ENCODE data around the gene FBXL7.

FBXL7 gene

GRCh38 chr5:15621094-15621493, 121.1 kb downstream of the FBXL7 start:
- H3K4me3 ChIP-seq (ENCODE audit: low read length), result no peak overlapping the region
- H3K9me3 ChIP-seq (ENCODE audit: control insufficient read depth, low read depth, low read length), result no peaks in the 10 kb centered on the region
- H3K4me1 ChIP-seq (ENCODE audit: control insufficient read depth, low read depth, low read length), result no peaks in the 10 kb centered on the region
- no peaks in the 10 kb centered on the region for H3K27me3 ChIP-seq (ENCODE audit: control insufficient read depth, insufficient read depth, low read length)
- H3K27ac ChIP-seq (ENCODE audit: low read length), result no peak overlapping the region
- H3K9ac ChIP-seq (ENCODE audit: low read length), result no peak overlapping the region
- no peaks in the 10 kb centered on the region for H3K36me3 ChIP-seq (ENCODE audit: control insufficient read depth, low read depth, low read length)

GRCh38 chr5:15623794-15624193, 123.8 kb downstream of the FBXL7 start:
- Histone ChIP-seq H3K4me3 (ENCODE audit: low read length) (no peak overlapping the region), H3K9me3 (ENCODE audit: control insufficient read depth, low read depth, low read length) (no peaks in the 10 kb centered on the region), H3K4me1 (ENCODE audit: control insufficient read depth, low read depth, low read length) (no peaks in the 10 kb centered on the region), H3K27ac (ENCODE audit: low read length) (no peak overlapping the region), H3K36me3 (ENCODE audit: control insufficient read depth, low read depth, low read length) (no peaks in the 10 kb centered on the region), H3K27me3 (ENCODE audit: control insufficient read depth, insufficient read depth, low read length) (no peaks in the 10 kb centered on the region), H3K9ac (ENCODE audit: low read length) (no peak overlapping the region)

- Histone ChIP-seq H3K4me1 (ENCODE audit: control insufficient read depth, low read depth, low read length) (no peaks in the 10 kb centered on the region), H3K36me3 (ENCODE audit: control insufficient read depth, low read depth, low read length) (no peaks in the 10 kb centered on the region), H3K27ac (ENCODE audit: low read length) (no peak overlapping the region), H3K4me3 (ENCODE audit: low read length) (no peak overlapping the region), H3K9me3 (ENCODE audit: control insufficient read depth, low read depth, low read length) (no peaks in the 10 kb centered on the region), H3K9ac (ENCODE audit: low read length) (no peak overlapping the region), H3K27me3 (ENCODE audit: control insufficient read depth, insufficient read depth, low read length) (no peaks in the 10 kb centered on the region)
These were observed 127.1 kb downstream of the FBXL7 start for GRCh38 chr5:15627109-15627508.

DNA sequence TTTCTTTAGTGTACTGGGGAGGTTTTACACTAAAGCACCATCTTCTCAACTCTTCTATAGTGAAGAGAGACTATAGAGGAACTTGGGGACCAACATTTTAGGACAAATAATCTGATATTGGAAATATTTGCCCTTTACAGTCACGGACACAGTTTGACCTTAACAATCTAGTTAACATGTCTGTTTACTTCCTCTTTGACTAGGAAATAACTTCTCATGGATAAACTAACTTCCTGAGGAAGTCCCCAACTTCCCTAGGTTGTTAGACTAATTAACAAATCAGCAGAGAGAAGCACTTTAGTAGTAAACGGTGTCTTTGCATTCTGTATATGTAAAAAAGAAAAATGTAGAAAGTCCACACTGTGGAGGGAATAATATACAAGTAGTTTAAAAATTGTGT, 127.7 kb downstream of the FBXL7 start:
- Histone ChIP-seq H3K9me3 (ENCODE audit: control insufficient read depth, low read depth, low read length) (no peaks in the 10 kb centered on the region), H3K9ac (ENCODE audit: low read length) (no peak overlapping the region), H3K36me3 (ENCODE audit: control insufficient read depth, low read depth, low read length) (no peaks in the 10 kb centered on the region), H3K4me1 (ENCODE audit: control insufficient read depth, low read depth, low read length) (no peaks in the 10 kb centered on the region), H3K27ac (ENCODE audit: low read length) (no peak overlapping the region), H3K27me3 (ENCODE audit: control insufficient read depth, insufficient read depth, low read length) (no peaks in the 10 kb centered on the region), H3K4me3 (ENCODE audit: low read length) (no peak overlapping the region)

DNA sequence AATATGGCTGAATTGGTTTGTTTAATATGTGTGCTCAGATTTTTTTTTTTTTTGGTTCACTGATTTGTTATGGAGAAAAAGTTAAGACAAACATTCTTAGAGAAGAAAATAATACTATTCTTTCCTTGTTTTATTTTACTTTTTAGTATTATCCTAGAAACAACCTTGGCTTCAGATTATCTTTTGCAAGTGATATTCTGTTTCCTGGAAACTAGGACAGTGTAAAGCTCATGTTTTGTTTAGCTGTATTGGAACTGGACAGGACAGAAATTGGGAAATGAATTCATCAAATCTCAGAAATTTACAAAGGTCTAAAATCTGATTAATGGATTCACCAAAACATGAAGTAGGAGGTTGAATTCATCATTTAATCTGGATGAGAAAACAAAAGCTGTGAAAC, 130.5 kb downstream of the FBXL7 start:
- H3K4me3 ChIP-seq (ENCODE audit: low read length), result no peak overlapping the region
- H3K27me3 ChIP-seq (ENCODE audit: control insufficient read depth, insufficient read depth, low read length), result no peaks in the 10 kb centered on the region
- H3K4me1 ChIP-seq (ENCODE audit: control insufficient read depth, low read depth, low read length), result no peaks in the 10 kb centered on the region
- H3K27ac ChIP-seq (ENCODE audit: low read length), result no peak overlapping the region
- no peaks in the 10 kb centered on the region for H3K9me3 ChIP-seq (ENCODE audit: control insufficient read depth, low read depth, low read length)
- no peak overlapping the region for H3K9ac ChIP-seq (ENCODE audit: low read length)
- H3K36me3 ChIP-seq (ENCODE audit: control insufficient read depth, low read depth, low read length), result no peaks in the 10 kb centered on the region

- Histone ChIP-seq H3K9ac (ENCODE audit: low read length) (no peak overlapping the region), H3K9me3 (ENCODE audit: control insufficient read depth, low read depth, low read length) (no peaks in the 10 kb centered on the region), H3K4me1 (ENCODE audit: control insufficient read depth, low read depth, low read length) (no peaks in the 10 kb centered on the region), H3K36me3 (ENCODE audit: control insufficient read depth, low read depth, low read length) (no peaks in the 10 kb centered on the region), H3K4me3 (ENCODE audit: low read length) (no peak overlapping the region), H3K27ac (ENCODE audit: low read length) (no peak overlapping the region), H3K27me3 (ENCODE audit: control insufficient read depth, insufficient read depth, low read length) (no peaks in the 10 kb centered on the region)
These were observed 134.8 kb downstream of the FBXL7 start for GRCh38 chr5:15634591-15635288.

DNA sequence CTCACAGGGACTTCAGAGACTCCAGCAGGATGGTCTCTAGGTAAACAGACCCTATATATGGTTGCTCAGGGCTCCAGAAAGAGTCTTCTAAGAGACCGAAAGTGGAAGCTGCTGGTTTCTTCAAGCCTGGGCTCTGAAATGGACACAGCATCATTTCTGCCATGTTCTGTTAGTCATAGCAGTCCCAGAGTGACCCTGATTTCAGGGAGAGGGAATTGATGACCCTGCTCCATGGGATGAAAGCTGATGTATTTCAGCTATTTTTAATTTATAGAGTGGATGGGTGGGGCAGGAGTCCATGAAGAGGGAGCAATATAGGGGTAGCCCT, 135.3 kb downstream of the FBXL7 start:
- H3K9ac ChIP-seq (ENCODE audit: low read length), result no peak overlapping the region
- H3K27ac ChIP-seq (ENCODE audit: low read length), result no peak overlapping the region
- H3K4me3 ChIP-seq (ENCODE audit: low read length), result no peak overlapping the region
- no peaks in the 10 kb centered on the region for H3K9me3 ChIP-seq (ENCODE audit: control insufficient read depth, low read depth, low read length)
- H3K36me3 ChIP-seq (ENCODE audit: control insufficient read depth, low read depth, low read length), result no peaks in the 10 kb centered on the region
- H3K27me3 ChIP-seq (ENCODE audit: control insufficient read depth, insufficient read depth, low read length), result no peaks in the 10 kb centered on the region
- H3K4me1 ChIP-seq (ENCODE audit: control insufficient read depth, low read depth, low read length), result no peaks in the 10 kb centered on the region

DNA sequence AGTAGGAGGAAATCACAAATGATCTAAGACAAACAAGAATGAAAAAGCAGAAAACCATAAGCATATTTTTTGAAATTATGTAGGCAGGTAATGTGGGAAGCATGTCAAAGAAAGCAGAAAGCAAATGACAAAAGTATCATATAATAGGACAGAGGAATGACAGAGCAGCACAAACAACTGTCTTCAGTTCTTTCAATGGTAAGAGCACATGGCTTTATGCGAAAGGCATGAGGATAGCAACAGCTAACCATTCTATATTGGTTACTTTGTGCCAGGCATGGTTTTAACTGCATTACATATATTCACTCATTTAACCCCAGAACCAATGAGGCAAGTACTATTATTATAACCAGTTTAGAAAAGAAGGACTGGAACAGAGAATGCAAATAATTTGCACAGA, 137.4 kb downstream of the FBXL7 start:
- Histone ChIP-seq H3K27ac (ENCODE audit: low read length) (no peak overlapping the region), H3K4me1 (ENCODE audit: control insufficient read depth, low read depth, low read length) (no peaks in the 10 kb centered on the region), H3K36me3 (ENCODE audit: control insufficient read depth, low read depth, low read length) (no peaks in the 10 kb centered on the region)

DNA sequence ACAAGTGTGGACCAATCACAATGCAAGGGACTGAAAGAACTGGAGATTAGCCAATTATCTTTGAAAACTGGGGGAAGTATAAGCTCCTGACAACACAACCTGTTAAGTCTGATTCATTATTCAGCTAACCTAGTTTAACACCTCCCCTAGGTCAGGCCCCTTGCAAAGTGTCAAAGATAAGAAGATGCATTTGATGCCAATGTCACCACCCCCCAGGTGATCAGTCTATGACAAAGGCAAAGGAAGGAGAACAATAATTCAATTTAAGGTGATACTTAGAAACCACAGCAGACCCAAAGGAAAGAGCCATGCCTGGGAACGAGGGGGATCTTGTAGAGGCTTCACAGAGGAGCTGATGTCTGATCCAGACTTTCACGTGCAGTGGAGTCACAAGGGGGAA, 137.9 kb downstream of the FBXL7 start:
- Histone ChIP-seq H3K9me3 (ENCODE audit: control insufficient read depth, low read depth, low read length) (no peaks in the 10 kb centered on the region), H3K36me3 (ENCODE audit: control insufficient read depth, low read depth, low read length) (no peaks in the 10 kb centered on the region), H3K4me1 (ENCODE audit: control insufficient read depth, low read depth, low read length) (no peaks in the 10 kb centered on the region), H3K27me3 (ENCODE audit: control insufficient read depth, insufficient read depth, low read length) (no peaks in the 10 kb centered on the region), H3K27ac (ENCODE audit: low read length) (no peak overlapping the region), H3K9ac (ENCODE audit: low read length) (no peak overlapping the region), H3K4me3 (ENCODE audit: low read length) (no peak overlapping the region)

More for the DNA sequence above, 137.4 kb downstream of the FBXL7 start:
- Histone ChIP-seq H3K4me3 (ENCODE audit: low read length) (no peak overlapping the region), H3K9me3 (ENCODE audit: control insufficient read depth, low read depth, low read length) (no peaks in the 10 kb centered on the region), H3K27me3 (ENCODE audit: control insufficient read depth, insufficient read depth, low read length) (no peaks in the 10 kb centered on the region), H3K9ac (ENCODE audit: low read length) (no peak overlapping the region)

- no peak overlapping the region for H3K4me3 ChIP-seq (ENCODE audit: low read length)
- no peaks in the 10 kb centered on the region for H3K9me3 ChIP-seq (ENCODE audit: control insufficient read depth, low read depth, low read length)
- H3K4me1 ChIP-seq (ENCODE audit: control insufficient read depth, low read depth, low read length), result no peaks in the 10 kb centered on the region
- H3K9ac ChIP-seq (ENCODE audit: low read length), result no peak overlapping the region
- no peaks in the 10 kb centered on the region for H3K27me3 ChIP-seq (ENCODE audit: control insufficient read depth, insufficient read depth, low read length)
- no peak overlapping the region for H3K27ac ChIP-seq (ENCODE audit: low read length)
- no peaks in the 10 kb centered on the region for H3K36me3 ChIP-seq (ENCODE audit: control insufficient read depth, low read depth, low read length)
These were observed 138.3 kb downstream of the FBXL7 start for GRCh38 chr5:15638296-15638695.

- no peak overlapping the region for H3K9ac ChIP-seq (ENCODE audit: low read length)
- H3K27ac ChIP-seq (ENCODE audit: low read length), result no peak overlapping the region
- no peaks in the 10 kb centered on the region for H3K9me3 ChIP-seq (ENCODE audit: control insufficient read depth, low read depth, low read length)
- no peaks in the 10 kb centered on the region for H3K27me3 ChIP-seq (ENCODE audit: control insufficient read depth, insufficient read depth, low read length)
- H3K36me3 ChIP-seq (ENCODE audit: control insufficient read depth, low read depth, low read length), result no peaks in the 10 kb centered on the region
- no peak overlapping the region for H3K4me3 ChIP-seq (ENCODE audit: low read length)
- no peaks in the 10 kb centered on the region for H3K4me1 ChIP-seq (ENCODE audit: control insufficient read depth, low read depth, low read length)
These were observed 139.3 kb downstream of the FBXL7 start for GRCh38 chr5:15639288-15639687.

DNA sequence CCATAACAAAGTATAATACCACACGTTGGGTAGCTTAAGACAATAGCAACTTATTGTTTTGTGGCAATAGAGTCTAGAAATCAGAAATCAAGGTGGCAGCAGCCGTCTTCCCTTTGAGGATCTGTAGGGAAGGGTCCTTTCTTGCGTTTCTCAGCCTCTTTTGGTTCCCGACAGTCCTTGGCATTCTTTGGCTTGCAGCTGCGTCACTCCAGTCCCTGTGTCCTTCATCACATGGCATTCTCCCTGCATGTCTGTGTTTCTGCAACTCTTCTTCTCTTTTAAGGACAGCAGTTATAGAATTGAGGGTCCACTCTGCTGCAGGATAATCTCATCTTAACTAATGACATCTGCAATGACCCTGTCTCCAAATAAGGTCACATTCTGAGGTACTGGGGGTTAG, 140.1 kb downstream of the FBXL7 start:
- Histone ChIP-seq H3K4me1 (ENCODE audit: control insufficient read depth, low read depth, low read length) (peaks cover 8% of the 10 kb centered on the region), H3K27me3 (ENCODE audit: control insufficient read depth, insufficient read depth, low read length) (no peaks in the 10 kb centered on the region), H3K36me3 (ENCODE audit: control insufficient read depth, low read depth, low read length) (no peaks in the 10 kb centered on the region), H3K4me3 (ENCODE audit: low read length) (no peak overlapping the region), H3K9me3 (ENCODE audit: control insufficient read depth, low read depth, low read length) (no peaks in the 10 kb centered on the region), H3K9ac (ENCODE audit: low read length) (no peak overlapping the region), H3K27ac (ENCODE audit: low read length) (no peak overlapping the region)

Measured in iPS-18a (cell line).